Urothelium cell line (cell line): ENCODE measurements around the gene OVCA2.
"Not testable (repeated sequence)": the region's sequence is repeated elsewhere in the genome, so short reads cannot be mapped to it uniquely, and the experiment has no call there.

Experiments used
- DNase-seq: peaks from one replicate; pipeline ENCODE4 v3.0.0; 2011; ENCODE audit warnings: low spot score, mixed read lengths
- FAIRE-seq: peaks from 2 replicates; lab custom pipeline; 2011; peaks lifted over from hg19 to GRCh38; lab: Jason Lieb, UNC

OVCA2 gene

DNA sequence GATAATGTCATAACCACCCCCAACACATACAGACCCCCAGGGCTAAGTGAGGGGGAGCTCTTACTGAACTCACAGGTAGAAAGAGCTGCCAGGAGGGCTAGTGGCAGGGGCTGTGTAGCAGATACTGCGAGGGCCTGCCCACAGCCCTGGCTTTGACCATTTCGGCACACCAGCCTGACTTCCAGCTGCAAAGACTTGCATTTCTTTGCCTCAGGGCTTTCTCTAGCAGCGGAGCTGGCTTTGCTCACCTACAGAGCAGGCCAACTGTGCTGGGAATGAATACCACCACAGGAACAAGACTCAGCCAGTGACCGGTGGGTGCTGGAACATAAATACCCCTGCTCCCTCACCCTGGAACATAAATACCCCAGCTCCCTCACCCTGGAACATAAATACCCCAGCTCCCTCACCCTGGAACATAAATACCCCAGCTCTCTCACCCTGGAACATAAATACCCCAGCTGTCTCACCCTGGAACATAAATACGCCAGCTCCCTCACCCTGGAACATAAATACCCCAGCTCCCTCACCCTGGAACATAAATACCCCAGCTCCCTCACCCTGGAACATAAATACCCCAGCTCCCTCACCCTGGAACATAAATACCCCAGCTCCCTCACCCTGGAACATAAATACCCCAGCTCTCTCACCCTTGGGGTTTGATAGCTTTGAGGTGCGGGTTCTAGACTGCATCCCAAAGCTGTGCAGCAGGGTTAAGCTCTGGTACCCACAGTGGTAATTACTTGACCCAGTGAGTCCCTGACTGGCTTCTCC, 28.4 kb upstream of the OVCA2 start:
- not testable (repeated sequence) for DNase-seq, FAIRE-seq

- no peak for FAIRE-seq
- no peak for DNase-seq
Measured at GRCh38 chr17:2013994-2014317, 27.9 kb upstream of the OVCA2 start.

DNA sequence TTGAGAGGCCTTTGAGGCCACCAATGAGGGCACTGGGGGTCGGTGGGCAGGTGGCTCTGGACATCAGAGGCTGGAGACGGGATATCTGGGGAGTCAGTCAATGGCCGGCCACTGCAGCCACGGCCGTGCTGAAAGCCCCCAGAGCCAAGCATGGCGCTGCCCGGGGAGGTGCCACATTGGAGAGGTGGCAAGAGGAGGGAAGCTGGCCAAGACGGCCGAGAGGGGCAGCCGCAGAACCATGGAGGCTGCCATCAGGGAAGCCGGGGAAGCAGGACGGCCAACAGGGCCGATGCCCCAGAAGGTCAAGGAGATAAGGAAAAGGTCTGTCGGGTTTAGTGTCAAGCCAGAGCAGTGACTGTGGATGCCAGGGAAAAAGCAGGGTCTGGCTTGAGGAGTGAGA, 26.5 kb upstream of the OVCA2 start:
- DNase-seq, result no peak
- FAIRE-seq, result no peak

DNA sequence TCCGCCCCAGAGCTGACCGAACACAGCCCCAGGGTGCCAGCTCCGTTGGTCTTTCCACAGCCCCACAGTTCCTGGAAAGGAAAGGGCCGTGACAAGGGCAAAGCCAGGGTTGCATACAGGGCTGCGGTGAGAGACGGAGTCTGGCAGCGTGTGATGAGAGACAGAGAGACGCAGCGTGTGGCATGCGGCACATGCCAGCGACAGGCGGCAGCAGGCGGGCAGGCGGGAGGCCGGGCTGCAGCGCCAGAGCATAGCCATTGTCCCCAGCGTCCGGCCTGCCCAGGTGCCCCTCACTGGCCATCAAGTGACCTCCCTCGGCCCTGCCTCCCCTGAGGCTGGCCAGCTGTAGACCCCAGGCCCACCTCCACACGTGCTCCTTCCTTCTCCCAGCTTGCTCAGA, 25.3 kb upstream of the OVCA2 start:
- FAIRE-seq, result no peak
- DNase-seq, result no peak

- FAIRE-seq (no peak), DNase-seq (no peak)
Measured at GRCh38 chr17:2017274-2017941, 24.4 kb upstream of the OVCA2 start.

GRCh38 chr17:2018716-2019510, 22.9 kb upstream of the OVCA2 start:
- no peak for DNase-seq
- FAIRE-seq, result no peak

- FAIRE-seq, result no peak
- DNase-seq, result no peak
Measured at GRCh38 chr17:2019723-2020122, 22.1 kb upstream of the OVCA2 start.

GRCh38 chr17:2020721-2021120, 21.1 kb upstream of the OVCA2 start:
- DNase-seq, result no peak
- FAIRE-seq, result no peak

DNA sequence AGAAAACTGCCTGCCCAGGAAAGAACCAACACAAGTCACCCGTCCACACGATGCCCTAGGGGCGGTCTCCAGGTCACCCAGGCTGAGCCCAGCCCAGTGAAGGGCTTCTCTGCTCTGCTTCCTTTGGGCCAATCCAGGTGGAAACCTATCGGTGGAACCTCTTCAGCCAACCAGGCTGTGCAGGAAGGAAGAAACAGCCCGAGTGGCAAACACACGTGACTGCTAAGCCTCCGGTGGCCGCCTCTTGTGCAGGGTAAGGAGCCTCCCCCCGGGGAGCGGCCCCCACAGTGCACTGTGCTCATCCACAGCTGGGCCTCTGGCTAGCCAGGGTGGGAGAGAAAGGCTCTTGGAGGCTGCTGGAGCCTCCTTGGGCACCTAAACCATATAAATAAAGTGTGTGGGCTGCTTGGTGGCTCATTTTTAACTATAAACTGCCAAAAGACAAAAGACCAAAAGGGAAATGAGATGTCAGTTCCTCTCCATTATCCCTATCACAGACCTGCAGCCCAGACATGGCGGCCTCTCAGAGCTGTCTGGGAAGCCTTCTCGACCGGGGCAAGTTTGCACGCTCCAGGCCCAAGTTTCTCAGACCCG, 19.1 kb upstream of the OVCA2 start:
- FAIRE-seq, result no peak
- DNase-seq, result no peak

DNA sequence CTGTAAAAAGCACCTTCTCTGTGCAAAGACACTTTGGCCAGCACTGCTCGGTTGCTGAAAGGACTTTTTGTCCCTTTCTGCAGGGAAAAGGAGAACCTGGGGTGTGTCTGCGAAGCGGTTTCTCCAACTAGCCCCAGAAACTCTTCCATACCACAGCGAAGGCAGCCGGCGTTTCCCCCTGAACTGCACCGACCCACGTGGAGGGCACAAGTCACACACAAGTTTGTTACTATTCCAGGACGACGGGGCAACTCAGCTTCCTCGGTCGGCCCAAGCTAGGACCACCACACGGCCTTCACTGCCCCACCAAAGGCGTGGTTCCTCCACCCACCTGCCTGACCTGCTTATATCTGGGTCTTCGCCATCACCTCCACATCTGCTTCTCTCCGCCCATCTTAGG, 18.6 kb upstream of the OVCA2 start:
- no peak for DNase-seq
- no peak for FAIRE-seq

- FAIRE-seq (no peak), DNase-seq (no peak)
Measured at GRCh38 chr17:2023692-2024571, 17.9 kb upstream of the OVCA2 start.

- FAIRE-seq, result no peak
- DNase-seq, result no peak
Measured at GRCh38 chr17:2024572-2025219, 17.1 kb upstream of the OVCA2 start.

GRCh38 chr17:2025220-2025621, 16.6 kb upstream of the OVCA2 start, which contains the start of gene RTN4RL1:
TSS of gene RTN4RL1 (minus strand) at chr17:2025334. CDS start at chr17:2024865, 469 bp downstream.
- DNase-seq, result peak; percentile 50
- FAIRE-seq, result no peak

DNA sequence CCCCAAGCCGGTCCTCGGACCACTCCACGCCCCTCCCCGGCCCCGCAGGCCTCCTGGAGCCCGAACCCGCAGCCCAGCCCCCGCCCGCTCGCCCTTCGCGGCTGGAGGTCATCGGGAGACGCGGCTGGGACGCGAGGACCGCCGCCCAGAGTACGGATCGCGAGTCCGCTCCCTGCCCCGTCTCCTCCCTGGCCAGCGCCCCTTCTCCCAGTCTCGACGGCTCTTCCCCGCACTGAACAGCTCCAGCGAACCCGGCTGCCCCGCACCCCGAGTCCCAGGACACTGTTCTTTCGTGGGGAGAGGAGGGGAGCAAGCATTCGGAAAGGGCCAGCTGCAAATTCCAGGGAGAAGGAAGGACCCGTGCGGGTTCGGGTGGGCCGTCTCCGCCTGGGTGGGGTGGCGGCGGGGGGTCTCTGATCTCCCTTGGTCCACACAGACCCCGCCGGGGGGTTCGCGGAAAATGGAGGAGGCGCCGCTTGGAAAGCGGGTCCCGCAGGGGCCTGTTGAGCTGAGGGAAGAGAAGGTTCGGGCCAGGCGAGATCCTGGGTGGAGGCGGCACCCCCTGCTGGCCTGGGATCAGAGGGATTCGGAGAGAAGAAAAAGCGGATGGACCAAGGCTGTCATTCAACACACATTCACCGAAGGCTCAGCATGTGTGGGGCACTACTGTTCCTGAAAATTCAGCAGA, 16.1 kb upstream of the OVCA2 start:
- FAIRE-seq (no peak), DNase-seq (peak; percentile 34)

GRCh38 chr17:2027528-2028233, 14.1 kb upstream of the OVCA2 start:
- FAIRE-seq, result no peak

GRCh38 chr17:2028234-2028614, 13.6 kb upstream of the OVCA2 start:
- FAIRE-seq, result no peak
- DNase-seq, result no peak

More at GRCh38 chr17:2027528-2028233, 14.1 kb upstream of the OVCA2 start:
- no peak for DNase-seq

- no peak for FAIRE-seq
- DNase-seq, result no peak
Measured at GRCh38 chr17:2028737-2029136, 13.1 kb upstream of the OVCA2 start.

- DNase-seq, result peak; percentile 81
- FAIRE-seq, result no peak
Measured at GRCh38 chr17:2029911-2030778, 11.7 kb upstream of the OVCA2 start, which contains the start of gene DPH1. TSS of gene DPH1 (plus strand) at chr17:2030153. CDS start at chr17:2030170, 17 bp downstream.
